HG02623 (cell line): ENCODE results near the gene PRKD1.

Experiments used
- ATAC-seq: cut with Tn5 transposase; IDR thresholded peaks from one replicate; pipeline ENCODE4 v1.9.1; 2021; ENCODE audit warnings: moderate library complexity; ENCODE audit not compliant: unreplicated experiment

The PRKD1 gene

GRCh38 chr14:29927376-29928116 lies at the start of gene PRKD1:
Gene PRKD1, minus strand, starts transcription at chr14:29927847.
- peak; percentile 38 for ATAC-seq

- ATAC-seq, result no peak
These were observed 43.5 kb upstream of the PRKD1 start for GRCh38 chr14:29971101-29971500.

- no peak for ATAC-seq
These were observed 27.4 kb upstream of the PRKD1 start for GRCh38 chr14:29955087-29955486.

- ATAC-seq, result no peak
These were observed 25.9 kb upstream of the PRKD1 start for GRCh38 chr14:29953501-29953900.

- no peak for ATAC-seq
These were observed 16.4 kb upstream of the PRKD1 start for GRCh38 chr14:29944091-29944490.

- ATAC-seq, result no peak
These were observed 13.8 kb upstream of the PRKD1 start for GRCh38 chr14:29941401-29941800.

- ATAC-seq, result no peak
These were observed 12.8 kb upstream of the PRKD1 start for GRCh38 chr14:29940482-29940881.

- no peak for ATAC-seq
These were observed 9.5 kb upstream of the PRKD1 start for GRCh38 chr14:29937116-29937515.

GRCh38 chr14:29930283-29930682 lies 2.6 kb upstream of the PRKD1 start:
- ATAC-seq, result no peak

GRCh38 chr14:29928117-29928640 lies 532 bp upstream of the PRKD1 start:
- ATAC-seq, result no peak

- peak; percentile 23 for ATAC-seq
These were observed 809 bp downstream of the PRKD1 start for GRCh38 chr14:29926701-29927375.

GRCh38 chr14:29926228-29926627 lies 1.4 kb downstream of the PRKD1 start:
- no peak for ATAC-seq

GRCh38 chr14:29925736-29926135 lies 1.9 kb downstream of the PRKD1 start:
- ATAC-seq, result no peak

- ATAC-seq, result no peak
These were observed 2.4 kb downstream of the PRKD1 start for GRCh38 chr14:29925101-29925722.

- ATAC-seq, result no peak
These were observed 7.8 kb downstream of the PRKD1 start for GRCh38 chr14:29919845-29920244.

GRCh38 chr14:29918981-29919380 lies 8.7 kb downstream of the PRKD1 start:
- no peak for ATAC-seq

- ATAC-seq, result no peak
These were observed 14.1 kb downstream of the PRKD1 start for GRCh38 chr14:29913566-29913965.

- ATAC-seq, result no peak
These were observed 15.8 kb downstream of the PRKD1 start for GRCh38 chr14:29911810-29912209.

GRCh38 chr14:29908652-29909577 lies 18.7 kb downstream of the PRKD1 start:
- ATAC-seq, result no peak

GRCh38 chr14:29906256-29906870 lies 21.3 kb downstream of the PRKD1 start:
- no peak for ATAC-seq
